HepG2 (cell line): ENCODE data around the gene GATD1. TPM values are rescaled to one million over a fixed set of nuclear protein-coding genes. Genes with fewer than 3 reads are reported as not detected.

ENCODE experiments used
- ATAC-seq: fragments of 200-7000 bp; cut with Tn5 transposase; 3 replicates; pipeline ENCODE4 v1.9.1; 2020; ENCODE audit warnings: mild to moderate bottlenecking, moderate library complexity
- BruUV-seq: library from RNA; stranded (reverse); fragments of 400-500 nt; replicated peaks from 2 replicates; lab custom pipeline; 2021; lab: Mats Ljungman, UMichigan
- CTCF ChIA-PET: fragments of 300-600 bp; formaldehyde crosslinking; extraction: SDS; loops from one replicate; lab custom pipeline; 2021; ENCODE audit warnings: low total read pairs, inconsistent platforms, low intra/inter-chr PET ratio; lab: Yijun Ruan, JAX
- POLR2A ChIA-PET: fragments of 350-600 bp; sonication (Branson Sonifier 250); formaldehyde crosslinking; loops from one replicate; lab custom pipeline; 2020; ENCODE audit warnings: antibody characterized with exemption, inconsistent platforms; lab: Yijun Ruan, JAX
- DNase-seq: peaks from one replicate; pipeline ENCODE4 v3.0.0-alpha.2; 2015; ENCODE audit warnings: low spot score
- FAIRE-seq: peaks from 3 replicates; lab custom pipeline; 2011; peaks lifted over from hg19 to GRCh38; lab: Jason Lieb, UNC
- H2AFZ ChIP-seq: one replicate; pipeline ENCODE4 v1.6.1; 2011; ENCODE audit warnings: low read length, inconsistent platforms
- H3K27ac ChIP-seq: fragments of 300-600 bp; 3 replicates; pipeline ENCODE4 v1.8.0; 2011; ENCODE audit warnings: mixed run types, mild to moderate bottlenecking, mixed read lengths, low read length, inconsistent platforms; ENCODE audit not compliant: insufficient read depth; ENCODE audit errors: extremely low read length
- H3K27me3 ChIP-seq, 2 experiments: fragments of 200-600 bp in 1 of 2; 2 replicates in 1 of 2; 3 replicates in 1 of 2; pipeline versions ENCODE4 v1.6.0 to v1.8.0; 2011; ENCODE audit warnings: low read length in 2 of 2, mild to moderate bottlenecking in 2 of 2, moderate library complexity in 2 of 2, inconsistent platforms in 1 of 2; ENCODE audit not compliant: insufficient read depth in 2 of 2, control insufficient read depth in 1 of 2
- H3K36me3 ChIP-seq, 2 experiments: fragments of 200-600 bp in 1 of 2; replicated peaks in 1 of 2; 2 replicates in 1 of 2; 3 replicates in 1 of 2; pipeline versions ENCODE4 v1.5.1 to v1.8.0; 2011; ENCODE audit warnings: low read length in 2 of 2, inconsistent platforms in 1 of 2; ENCODE audit not compliant: insufficient read depth in 2 of 2, control insufficient read depth in 1 of 2
- H3K4me1 ChIP-seq: 2 replicates; pipeline ENCODE4 v1.5.1; 2012; ENCODE audit warnings: low read length, inconsistent platforms; ENCODE audit not compliant: insufficient read depth
- H3K4me2 ChIP-seq: 2 replicates; pipeline ENCODE4 v1.6.0; 2011; ENCODE audit warnings: low read depth, low read length, inconsistent platforms
- H3K4me3 ChIP-seq, 3 experiments: fragments of 200-600 bp in 1 of 3; sonication (generic), shearing (Covaris generic) in 1 of 3; replicated peaks in 1 of 3; 2 replicates each; pipeline ENCODE4 v1.5.1; 2011 to 2016; ENCODE audit warnings: low read length in 3 of 3, inconsistent platforms in 2 of 3, low read depth in 2 of 3, mild to moderate bottlenecking in 2 of 3, control low read depth in 1 of 3, mixed read lengths in 1 of 3; ENCODE audit not compliant: insufficient read depth in 1 of 3
- H3K79me2 ChIP-seq: one replicate; pipeline ENCODE4 v1.6.1; 2011; ENCODE audit warnings: low read length, inconsistent platforms; ENCODE audit not compliant: insufficient read depth
- H3K9ac ChIP-seq: 2 replicates; pipeline ENCODE4 v1.6.0; 2011; ENCODE audit warnings: mild to moderate bottlenecking, low read depth, low read length, inconsistent platforms; ENCODE audit not compliant: insufficient read depth
- H3K9me3 ChIP-seq: 2 replicates; pipeline ENCODE4 v1.5.1; 2012; ENCODE audit warnings: mild to moderate bottlenecking, low read length
- H4K20me1 ChIP-seq: 2 replicates; pipeline ENCODE4 v1.6.0; 2011; ENCODE audit warnings: inconsistent platforms, mild to moderate bottlenecking, low read length, moderate library complexity; ENCODE audit not compliant: insufficient read depth
- BCL3 ChIP-seq: sonication (generic); formaldehyde crosslinking; IDR thresholded peaks from 2 replicates; pipeline ENCODE4 v1.5.1; 2020; ENCODE audit warnings: mild to moderate bottlenecking, missing genetic modification reagents, moderate library complexity
- CEBPB ChIP-seq: IDR thresholded peaks from 2 replicates; pipeline ENCODE4 v1.6.1; 2011; ENCODE audit warnings: low read depth, low read length, improper control_type of control experiment, borderline replicate concordance
- HDAC6 ChIP-seq: fragments of 200-600 bp; sonication (generic); IDR thresholded peaks from 2 replicates; pipeline ENCODE4 v1.7.0; 2017; ENCODE audit warnings: mild to moderate bottlenecking, antibody characterized with exemption, low read length, low read depth
- LBX2 ChIP-seq: sonication (generic); formaldehyde crosslinking; IDR thresholded peaks from 2 replicates; pipeline ENCODE4 v1.5.0; 2020; ENCODE audit warnings: missing genetic modification reagents, mild to moderate bottlenecking, borderline replicate concordance
- NR2F6 ChIP-seq, 2 experiments: IDR thresholded peaks; 2 replicates each; pipeline ENCODE4 v1.6.1; 2016; ENCODE audit warnings: antibody characterized with exemption in 1 of 2, mild to moderate bottlenecking in 1 of 2
- PCBP2 ChIP-seq: fragments of 200-400 bp; formaldehyde crosslinking; optimal IDR thresholded peaks from 2 replicates; pipeline ENCODE3; 2018; ENCODE audit warnings: low read length, low read depth; ENCODE audit not compliant: poor library complexity, severe bottlenecking
- PHF20 ChIP-seq: sonication (generic); formaldehyde crosslinking; IDR thresholded peaks from 2 replicates; pipeline ENCODE4 v1.5.0; 2020; ENCODE audit warnings: mild to moderate bottlenecking, missing genetic modification reagents
- ZNF687 ChIP-seq: sonication (generic); formaldehyde crosslinking; IDR thresholded peaks from 2 replicates; pipeline ENCODE4 v1.5.1; 2020; ENCODE audit warnings: mild to moderate bottlenecking, missing genetic modification reagents, moderate library complexity
- ZNF737 ChIP-seq: sonication (generic); formaldehyde crosslinking; IDR thresholded peaks from 2 replicates; pipeline ENCODE4 v1.5.0; 2020; ENCODE audit warnings: missing genetic modification reagents, mild to moderate bottlenecking, borderline replicate concordance
- ZNF777 ChIP-seq: sonication (generic); formaldehyde crosslinking; IDR thresholded peaks from 2 replicates; pipeline ENCODE4 v1.4.0; 2020; ENCODE audit warnings: missing genetic modification reagents
- ZNF780A ChIP-seq: sonication (generic); formaldehyde crosslinking; IDR thresholded peaks from 2 replicates; pipeline ENCODE4 v1.8.0; 2022; ENCODE audit warnings: mild to moderate bottlenecking, missing genetic modification reagents, moderate library complexity
- WGBS: methylation state at CpG from one replicate; pipeline ENCODE4 v1.1.6; 2017; ENCODE audit warnings: low lambda C conversion rate; 5-methylcytosine and 5-hydroxymethylcytosine counted together
- in situ Hi-C: cut with HindIII; loops from 2 replicates; pipeline ENCODE4 v1.10.0; 2017; ENCODE audit warnings: low pct_unique_long_range_greater_than_20kb; ENCODE audit not compliant: extremely low pct_ligation_motif_present
- intact Hi-C: fragments of 100-400 bp; cut with micrococcal nuclease; formaldehyde crosslinking; loops from one replicate; pipeline ENCODE4 v1.10.0; 2022; ENCODE audit not compliant: unreplicated experiment
- polyA plus RNA-seq, 8 experiments: library from polyadenylated mRNA; depleted of rRNA in 3 of 8; stranded (reverse) in 7 of 8; unstranded in 1 of 8; fragments of >200 nt; fragmentation: Illumina TruSeq in 4 of 8; extraction: Trizol in 4 of 8; gene quantifications; 2 replicates each; pipeline versions ENCODE4 v1.2.1 to v1.2.3, GENCODE V29; 2011 to 2016; ENCODE audit warnings: low read depth in 4 of 8, missing spikeins in 1 of 8, mixed read lengths in 1 of 8; ENCODE audit not compliant: insufficient read depth in 1 of 8
- total RNA-seq, 5 experiments: library from RNA; depleted of rRNA; stranded (reverse); fragments of >200 nt; fragmentation: Illumina TruSeq; extraction: Trizol; gene quantifications; 2 replicates each; pipeline ENCODE4 v1.2.3, GENCODE V29; 2016; ENCODE audit warnings: low read depth in 1 of 5

Gene GATD1
- total and polyA plus RNA-seq, 2 of the 13 experiments (the other 11 are each of a cell fraction or from before 2014, with no cell fraction given): 31.3 to 60.5 TPM

GRCh38 chr11:749731-750130, 27.6 kb downstream of the GATD1 start:
- no peak for DNase-seq
- Histone ChIP-seq H3K4me1 (peaks cover 37% of the 10 kb centered on the region), H3K27me3 (no peaks in the 10 kb centered on the region; a peak in 1 of 5 replicates), H3K4me3 (no peak overlapping the region; a peak in 1 of 6 replicates), H2AFZ (no peak overlapping the region), H3K36me3 (peaks cover 0 to 6% of the 10 kb centered on the region in 2 experiments; a peak in 2 of 5 replicates), H3K4me2 (peak overlapping the region; percentile 82), H3K9me3 (no peaks in the 10 kb centered on the region), H4K20me1 (peaks cover 5% of the 10 kb centered on the region; the same call in 1 of the 2 replicates), H3K79me2 (peaks cover 52% of the 10 kb centered on the region), H3K9ac (peak overlapping the region; percentile 14; the same call in 1 of the 2 replicates), H3K27ac (no peak overlapping the region)
- ChIA-PET POLR2A (interaction anchor here (0.6 to 2.5 kb wide), 2 partner anchors 23 to 60 kb away, joined by 3 to 7 read pairs; no protein-coding TSS in a partner anchor), CTCF (no interaction called here)
- no peak for FAIRE-seq
- WGBS: 0% methylated on average over 1 of the region's 2 CpGs
- in situ Hi-C loops (no loop called here), intact Hi-C loops (no loop called here)
- no peak for ATAC-seq
- no TSS peak for BruUV-seq
- TF ChIP-seq LBX2 (CRISPR knock-in tag) (no peak), CEBPB (peak; percentile 26; the same call in 1 of the 2 replicates)

- no TSS peak for BruUV-seq
- Histone ChIP-seq H3K4me1 (peaks cover 37% of the 10 kb centered on the region), H3K27me3 (no peaks in the 10 kb centered on the region; a peak in 1 of 5 replicates), H3K79me2 (peaks cover 49% of the 10 kb centered on the region), H3K9me3 (no peaks in the 10 kb centered on the region), H3K36me3 (peaks cover 0 to 6% of the 10 kb centered on the region in 2 experiments; a peak in 2 of 5 replicates), H2AFZ (no peak overlapping the region), H3K4me2 (peak overlapping the region; percentile 82), H3K27ac (peak overlapping the region; percentile 73), H4K20me1 (peaks cover 5% of the 10 kb centered on the region; the same call in 1 of the 2 replicates), H3K4me3 (peak overlapping the region; percentile 80 to 95 (median 85)), H3K9ac (peak overlapping the region; percentile 88)
- ChIA-PET POLR2A (interaction anchor here (1.0 to 3.6 kb wide), 10 partner anchors 9 to 93 kb away, joined by 3 to 33 read pairs (median 4); partner anchors contain the start of genes EPS8L2, GATD1, RPLP2 and TMEM80), CTCF (interaction anchor here (1.9 kb wide), 1 partner anchor 19 kb away, joined by 7 read pairs; no protein-coding TSS in a partner anchor)
- WGBS: 0% methylated on average over 8 of the region's 18 CpGs
- DNase-seq (no peak), FAIRE-seq (no peak), ATAC-seq (peak; percentile 27)
- intact Hi-C loops: no loop called here
- in situ Hi-C loops: no loop called here
- TF ChIP-seq NR2F6 (IDR thresholded peaks at IDR 0.05) (no peak), NR2F6 (CRISPR knock-in tag; IDR thresholded peaks at IDR 0.05) (no peak), ZNF780A (CRISPR knock-in tag) (no peak), ZNF777 (no peak), PCBP2 (no peak), PHF20 (CRISPR knock-in tag) (no peak), BCL3 (CRISPR knock-in tag) (0 out of 2 replicates have a peak, but pooled peaks have one; percentile 3), ZNF687 (CRISPR knock-in tag) (0 out of 2 replicates have a peak, but pooled peaks have one; percentile 43), ZNF737 (CRISPR knock-in tag) (no peak), HDAC6 (no peak)
Measured at GRCh38 chr11:748007-748359, 29.3 kb downstream of the GATD1 start.
